ENCODE data around the gene CGB1.

The CGB1 gene

GRCh38 chr19:49071860-49072547, 35.3 kb upstream of the CGB1 start:
- H3K9me3 ChIP-seq (ENCODE audit: insufficient read depth, low read length, severe bottlenecking), result no peaks in the 10 kb centered on the region
- no peaks in the 10 kb centered on the region for H4K20me1 ChIP-seq (ENCODE audit: insufficient read depth, low read length)
- no peaks in the 10 kb centered on the region for H3K4me1 ChIP-seq (ENCODE audit: insufficient read depth, low read length)
- no peak overlapping the region for H2AFZ ChIP-seq (ENCODE audit: low read depth, low read length)
- no peak overlapping the region for H3K4me2 ChIP-seq (ENCODE audit: insufficient read depth, low read length)
- no peak for TF ChIP-seq CTCF (IDR thresholded peaks at IDR 0.05; ENCODE audit: borderline replicate concordance, extremely low read depth, low read length, poor library complexity, severe bottlenecking)
- TF ChIP-seq EZH2 (IDR thresholded peaks at IDR 0.05; ENCODE audit: borderline replicate concordance, low read depth, low read length, severe bottlenecking), result no peak
- no peak overlapping the region for H3K4me3 ChIP-seq (ENCODE audit: low read depth in 1 of 2, low read length in 2 of 2)
- no peaks in the 10 kb centered on the region for H3K79me2 ChIP-seq (ENCODE audit: insufficient read depth, low read length)
- no peaks in the 10 kb centered on the region for H3K27me3 ChIP-seq (ENCODE audit: insufficient read depth, low read length, poor library complexity)
- DNase-seq (no peak), ATAC-seq (ENCODE audit: insufficient read depth, low read depth) (no peak)
- no peak overlapping the region for H3K27ac ChIP-seq (ENCODE audit: low read length)
- no peak overlapping the region for H3K9ac ChIP-seq (ENCODE audit: low read depth, low read length)
- no peaks in the 10 kb centered on the region for H3K36me3 ChIP-seq (ENCODE audit: insufficient read depth, low read length)

DNA sequence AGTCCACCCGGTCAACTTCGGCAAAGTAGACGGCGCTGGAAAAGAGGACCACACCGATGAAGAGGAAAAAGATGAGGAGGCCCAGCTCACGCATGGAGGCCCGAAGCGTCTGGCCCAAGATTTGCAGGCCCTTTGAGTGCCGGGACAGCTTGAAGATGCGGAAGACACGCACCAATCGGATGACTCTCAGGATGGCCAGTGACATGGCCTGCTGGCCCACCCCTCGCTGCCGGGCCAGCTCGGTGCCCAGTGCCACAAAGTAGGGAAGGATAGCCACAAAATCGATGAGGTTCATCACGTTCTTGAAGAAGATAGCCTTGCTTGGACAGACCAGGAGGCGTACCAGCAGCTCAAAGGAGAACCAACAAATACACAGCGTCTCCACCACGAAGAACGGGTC, 33.7 kb upstream of the CGB1 start:
- Histone ChIP-seq H3K27ac (ENCODE audit: low read length) (no peak overlapping the region), H2AFZ (ENCODE audit: low read depth, low read length) (no peak overlapping the region), H3K4me2 (ENCODE audit: insufficient read depth, low read length) (no peak overlapping the region), H3K9me3 (ENCODE audit: insufficient read depth, low read length, severe bottlenecking) (no peaks in the 10 kb centered on the region), H4K20me1 (ENCODE audit: insufficient read depth, low read length) (no peaks in the 10 kb centered on the region), H3K4me1 (ENCODE audit: insufficient read depth, low read length) (no peaks in the 10 kb centered on the region), H3K36me3 (ENCODE audit: insufficient read depth, low read length) (no peaks in the 10 kb centered on the region), H3K27me3 (ENCODE audit: insufficient read depth, low read length, poor library complexity) (peaks cover 9% of the 10 kb centered on the region), H3K9ac (ENCODE audit: low read depth, low read length) (no peak overlapping the region), H3K4me3 (ENCODE audit: low read depth in 1 of 2, low read length in 2 of 2) (no peak overlapping the region), H3K79me2 (ENCODE audit: insufficient read depth, low read length) (no peaks in the 10 kb centered on the region)
- ATAC-seq (ENCODE audit: insufficient read depth, low read depth) (no peak), DNase-seq (no peak)
- no peak for TF ChIP-seq EZH2 (IDR thresholded peaks at IDR 0.05; ENCODE audit: borderline replicate concordance, low read depth, low read length, severe bottlenecking)
- TF ChIP-seq CTCF (IDR thresholded peaks at IDR 0.05; ENCODE audit: borderline replicate concordance, extremely low read depth, low read length, poor library complexity, severe bottlenecking), result no peak

DNA sequence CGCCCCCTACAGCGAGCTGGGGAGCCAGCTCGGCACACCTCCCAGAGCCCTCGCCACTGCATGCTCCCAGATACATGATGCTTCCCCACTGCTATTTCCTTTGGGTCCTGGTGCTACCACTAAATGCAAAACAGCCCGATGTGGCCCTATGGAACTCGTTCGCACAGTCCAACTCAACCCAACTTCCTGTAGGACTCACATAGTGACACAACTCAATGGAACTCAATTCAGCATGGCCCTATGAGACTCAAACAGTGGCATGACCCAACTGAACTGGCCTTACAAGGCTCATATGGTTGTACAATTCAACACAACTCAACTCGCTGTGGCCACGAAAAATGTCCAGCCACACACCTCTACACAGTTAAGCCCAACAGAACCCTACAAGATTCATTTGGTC, 32.3 kb upstream of the CGB1 start:
- H3K27me3 ChIP-seq (ENCODE audit: insufficient read depth, low read length, poor library complexity), result peaks cover 10% of the 10 kb centered on the region
- no peak overlapping the region for H3K9ac ChIP-seq (ENCODE audit: low read depth, low read length)
- no peaks in the 10 kb centered on the region for H3K9me3 ChIP-seq (ENCODE audit: insufficient read depth, low read length, severe bottlenecking)
- H3K79me2 ChIP-seq (ENCODE audit: insufficient read depth, low read length), result no peaks in the 10 kb centered on the region
- H4K20me1 ChIP-seq (ENCODE audit: insufficient read depth, low read length), result no peaks in the 10 kb centered on the region
- H3K27ac ChIP-seq (ENCODE audit: low read length), result no peak overlapping the region
- no peaks in the 10 kb centered on the region for H3K4me1 ChIP-seq (ENCODE audit: insufficient read depth, low read length)
- H2AFZ ChIP-seq (ENCODE audit: low read depth, low read length), result no peak overlapping the region
- no peak overlapping the region for H3K4me3 ChIP-seq (ENCODE audit: low read depth in 1 of 2, low read length in 2 of 2)
- ATAC-seq (ENCODE audit: insufficient read depth, low read depth), result no peak
- no peak overlapping the region for H3K4me2 ChIP-seq (ENCODE audit: insufficient read depth, low read length)
- H3K36me3 ChIP-seq (ENCODE audit: insufficient read depth, low read length), result no peaks in the 10 kb centered on the region
- DNase-seq, result no peak
- no peak for TF ChIP-seq EZH2 (IDR thresholded peaks at IDR 0.05; ENCODE audit: borderline replicate concordance, low read depth, low read length, severe bottlenecking)
- no peak for TF ChIP-seq CTCF (IDR thresholded peaks at IDR 0.05; ENCODE audit: borderline replicate concordance, extremely low read depth, low read length, poor library complexity, severe bottlenecking)

All from DND-41 (cell line).